GM18507 (cell line): Measurements from ENCODE around the gene SMYD3.

Experiments used
- DNase-seq: peaks from one replicate; pipeline ENCODE4 v3.0.0; 2011; ENCODE audit warnings: low read depth; ENCODE audit not compliant: insufficient read length; ENCODE audit errors: extremely low spot score
- FAIRE-seq: peaks from 2 replicates; lab custom pipeline; 2011; peaks lifted over from hg19 to GRCh38; lab: Jason Lieb, UNC

SMYD3 gene

GRCh38 chr1:246200738-246201137 lies 306.3 kb downstream of the SMYD3 start:
- DNase-seq (no peak), FAIRE-seq (no peak)

GRCh38 chr1:246200225-246200624 lies 306.9 kb downstream of the SMYD3 start:
- no peak for DNase-seq
- no peak for FAIRE-seq

- no peak for FAIRE-seq
- DNase-seq, result no peak
Measured at GRCh38 chr1:246199086-246199645, 307.9 kb downstream of the SMYD3 start.

GRCh38 chr1:246198115-246198816 lies 308.8 kb downstream of the SMYD3 start:
- DNase-seq (no peak), FAIRE-seq (no peak)

- DNase-seq (no peak), FAIRE-seq (no peak)
Measured at GRCh38 chr1:246197076-246197475, 310.0 kb downstream of the SMYD3 start.

GRCh38 chr1:246195296-246195695 lies 311.8 kb downstream of the SMYD3 start:
- FAIRE-seq, result no peak

GRCh38 chr1:246193537-246193936 lies 313.5 kb downstream of the SMYD3 start:
- no peak for FAIRE-seq
- no peak for DNase-seq

More at GRCh38 chr1:246195296-246195695, 311.8 kb downstream of the SMYD3 start:
- no peak for DNase-seq

- DNase-seq (no peak), FAIRE-seq (no peak)
Measured at GRCh38 chr1:246189126-246189525, 318.0 kb downstream of the SMYD3 start.

GRCh38 chr1:246187834-246188372 lies 319.2 kb downstream of the SMYD3 start:
- FAIRE-seq, result no peak
- DNase-seq, result no peak

GRCh38 chr1:246184503-246184902 lies 322.6 kb downstream of the SMYD3 start:
- no peak for FAIRE-seq
- DNase-seq, result no peak

GRCh38 chr1:246182149-246182851 lies 324.8 kb downstream of the SMYD3 start:
- FAIRE-seq, result no peak

GRCh38 chr1:246181241-246181640 lies 325.8 kb downstream of the SMYD3 start:
- no peak for DNase-seq
- no peak for FAIRE-seq

More at GRCh38 chr1:246182149-246182851, 324.8 kb downstream of the SMYD3 start:
- DNase-seq, result no peak

GRCh38 chr1:246179401-246179800 lies 327.7 kb downstream of the SMYD3 start:
- DNase-seq (no peak), FAIRE-seq (no peak)

- FAIRE-seq (no peak), DNase-seq (no peak)
Measured at GRCh38 chr1:246178717-246179311, 328.3 kb downstream of the SMYD3 start.

GRCh38 chr1:246176126-246177024 lies 330.7 kb downstream of the SMYD3 start:
- DNase-seq (no peak), FAIRE-seq (no peak)

- DNase-seq (no peak), FAIRE-seq (no peak)
Measured at GRCh38 chr1:246170574-246171261, 336.4 kb downstream of the SMYD3 start.

- DNase-seq (no peak), FAIRE-seq (no peak)
Measured at GRCh38 chr1:246169486-246169885, 337.6 kb downstream of the SMYD3 start.

- DNase-seq, result no peak
- FAIRE-seq, result no peak
Measured at GRCh38 chr1:246169019-246169418, 338.1 kb downstream of the SMYD3 start.

GRCh38 chr1:246166841-246167240 lies 340.2 kb downstream of the SMYD3 start:
- FAIRE-seq (no peak), DNase-seq (no peak)
